CD14-positive monocyte (primary cell): ENCODE measurements around the gene DIPK1C. TPM values are rescaled to one million over a fixed set of nuclear protein-coding genes. Genes with fewer than 3 reads are reported as not detected.

Experiments
- DNase-seq, 3 donors: peaks; one replicate each; pipeline ENCODE4 v3.0.0-alpha.2; 2011 to 2022
- H2AFZ ChIP-seq: 2 replicates; pipeline ENCODE4 v1.6.0; 2012; ENCODE audit warnings: mild to moderate bottlenecking, low read depth, low read length, inconsistent platforms; ENCODE audit not compliant: insufficient read depth, poor library complexity, severe bottlenecking
- H3K27ac ChIP-seq, 2 donors: 1 replicate in 1 of 2; 2 replicates in 1 of 2; pipeline ENCODE4 v1.5.1; 2012 to 2013; ENCODE audit warnings: low read length in 2 of 2, control low read depth in 1 of 2, inconsistent platforms in 1 of 2, low read depth in 1 of 2, mild to moderate bottlenecking in 1 of 2
- H3K27me3 ChIP-seq, 2 donors: one replicate each; pipeline versions ENCODE4 v1.6.0 to v1.6.1; 2011 to 2013; ENCODE audit warnings: low read length in 2 of 2; ENCODE audit not compliant: control insufficient read depth in 2 of 2, insufficient read depth in 2 of 2
- H3K36me3 ChIP-seq, 2 donors: replicated peaks in 1 of 2; 1 replicate in 1 of 2; 2 replicates in 1 of 2; pipeline versions ENCODE4 v1.5.1 to v1.6.1; 2012 to 2013; ENCODE audit warnings: low read length in 2 of 2, control low read depth in 1 of 2, inconsistent platforms in 1 of 2, mild to moderate bottlenecking in 1 of 2; ENCODE audit not compliant: insufficient read depth in 2 of 2, control insufficient read depth in 1 of 2
- H3K4me1 ChIP-seq, 2 donors: 1 replicate in 1 of 2; 2 replicates in 1 of 2; pipeline versions ENCODE4 v1.5.1 to v1.6.1; 2012 to 2013; ENCODE audit warnings: low read length in 2 of 2, control low read depth in 1 of 2, inconsistent platforms in 1 of 2, mild to moderate bottlenecking in 1 of 2, moderate library complexity in 1 of 2; ENCODE audit not compliant: insufficient read depth in 2 of 2, control insufficient read depth in 1 of 2
- H3K4me2 ChIP-seq: replicated peaks from 2 replicates; pipeline ENCODE3; 2012; ENCODE audit warnings: low read length, moderate library complexity, mild to moderate bottlenecking; ENCODE audit not compliant: poor library complexity, severe bottlenecking; ENCODE audit errors: extremely low read depth
- H3K4me3 ChIP-seq, 3 experiments: fragments of 200-600 bp in 1 of 3; sonication (generic) in 1 of 3; replicated peaks in 1 of 3; 1 replicate in 2 of 3; 2 replicates in 1 of 3; pipeline ENCODE4 v1.5.1; 2011 to 2013; ENCODE audit warnings: low read length in 3 of 3, mild to moderate bottlenecking in 3 of 3, control low read depth in 2 of 3, low read depth in 2 of 3, inconsistent platforms in 1 of 3, moderate library complexity in 1 of 3
- H3K79me2 ChIP-seq: 2 replicates; pipeline ENCODE4 v1.6.0; 2012; ENCODE audit warnings: mild to moderate bottlenecking, control low read depth, inconsistent platforms, low read length, moderate library complexity; ENCODE audit not compliant: insufficient read depth
- H3K9ac ChIP-seq: 2 replicates; pipeline ENCODE4 v1.6.0; 2017; ENCODE audit warnings: low read length, mild to moderate bottlenecking; ENCODE audit not compliant: insufficient read depth, poor library complexity, severe bottlenecking
- H3K9me3 ChIP-seq, 2 donors: replicated peaks in 1 of 2; 1 replicate in 1 of 2; 2 replicates in 1 of 2; pipeline versions ENCODE4 v1.5.1 to v1.6.1; 2012 to 2013; ENCODE audit warnings: low read length in 2 of 2, control low read depth in 1 of 2; ENCODE audit not compliant: control insufficient read depth in 1 of 2, insufficient read depth in 1 of 2
- H4K20me1 ChIP-seq: 2 replicates; pipeline ENCODE4 v1.6.0; 2012; ENCODE audit warnings: mild to moderate bottlenecking, low read length, control low read depth, moderate library complexity; ENCODE audit not compliant: insufficient read depth
- H3K27ac Mint-ChIP-seq, 7 donors: one replicate each; pipeline ENCODE4 v1.8.0; 2020; ENCODE audit warnings: mild to moderate bottlenecking in 7 of 7, mixed read lengths in 7 of 7, moderate library complexity in 6 of 7, inconsistent platforms in 2 of 7
- H3K27me3 Mint-ChIP-seq, 3 donors: one replicate each; pipeline ENCODE4 v1.8.0; 2021 to 2022; ENCODE audit warnings: low read depth in 3 of 3, mild to moderate bottlenecking in 3 of 3, mixed read lengths in 3 of 3, moderate library complexity in 3 of 3, inconsistent platforms in 1 of 3
- H3K36me3 Mint-ChIP-seq, 2 donors: one replicate each; pipeline ENCODE4 v1.8.0; 2020; ENCODE audit warnings: mixed read lengths in 2 of 2, inconsistent platforms in 1 of 2, mild to moderate bottlenecking in 1 of 2
- H3K4me1 Mint-ChIP-seq: one replicate; pipeline ENCODE4 v1.8.0; 2020; ENCODE audit warnings: mild to moderate bottlenecking, mixed read lengths
- H3K4me3 Mint-ChIP-seq, 2 donors: one replicate each; pipeline ENCODE4 v1.8.0; 2020; ENCODE audit warnings: mild to moderate bottlenecking in 2 of 2, mixed read lengths in 2 of 2, moderate library complexity in 1 of 2
- H3K9me3 Mint-ChIP-seq, 7 donors: one replicate each; pipeline ENCODE4 v1.8.0; 2020 to 2022; ENCODE audit warnings: mixed read lengths in 7 of 7, mild to moderate bottlenecking in 6 of 7, moderate library complexity in 6 of 7, inconsistent platforms in 2 of 7
- CTCF ChIP-seq: fragments of 200-600 bp; IDR thresholded peaks from one replicate; pipeline ENCODE4 v1.8.0; 2022; ENCODE audit warnings: antibody characterized with exemption, mild to moderate bottlenecking
- WGBS: methylation state at CpG from one replicate; pipeline ENCODE4 v1.1.5; 2013; ENCODE audit warnings: missing lambda C conversion rate; ENCODE audit not compliant: insufficient coverage; 5-methylcytosine and 5-hydroxymethylcytosine counted together
- intact Hi-C, 2 donors: fragments of 100-400 bp; cut with micrococcal nuclease; formaldehyde crosslinking; loops; one replicate each; pipeline versions ENCODE4 v1.15.0 to v1.15.1; 2023
- polyA plus RNA-seq, 3 donors: library from polyadenylated mRNA; depleted of rRNA in 1 of 3; unstranded in 2 of 3; stranded (reverse) in 1 of 3; fragments of 300-500 nt in 2 of 3; fragments of >200 nt in 1 of 3; fragmentation: Illumina TruSeq in 2 of 3; gene quantifications; 1 replicate in 2 of 3; 2 replicates in 1 of 3; pipeline ENCODE4 v1.2.3, GENCODE V29; 2012 to 2021

The DIPK1C gene
- polyA plus RNA-seq, 3 donors, result not detected

GRCh38 chr18:74505776-74506175, 48.7 kb upstream of the DIPK1C start:
- Histone ChIP-seq H3K9ac (no peak overlapping the region), H3K27ac (no peak overlapping the region), H3K36me3 (peaks cover 81 to 97% of the 10 kb centered on the region in 2 donors), H3K4me3 (no peak overlapping the region), H2AFZ (no peak overlapping the region), H3K4me2 (no peak overlapping the region), H3K4me1 (peaks cover 15 to 22% of the 10 kb centered on the region in 2 donors), H3K9me3 (no peaks in the 10 kb centered on the region), H3K27me3 (no peaks in the 10 kb centered on the region), H4K20me1 (peaks cover 40% of the 10 kb centered on the region), H3K79me2 (peaks cover 36% of the 10 kb centered on the region)
- intact Hi-C loops, result no loop called here
- H3K4me1 Mint-ChIP-seq, result peaks cover 32% of the 10 kb centered on the region
- DNase-seq, result no peak
- H3K27me3 Mint-ChIP-seq, result no peaks in the 10 kb centered on the region
- no peak overlapping the region for H3K4me3 Mint-ChIP-seq
- WGBS, result 100% methylated on average over 8 of the region's 16 CpGs
- H3K27ac Mint-ChIP-seq, result peak overlapping the region in 2 of 7 donors; percentile 28 to 73
- no peak for TF ChIP-seq CTCF
- H3K36me3 Mint-ChIP-seq, result peaks cover 89 to 95% of the 10 kb centered on the region in 2 donors
- no peaks in the 10 kb centered on the region for H3K9me3 Mint-ChIP-seq

DNA sequence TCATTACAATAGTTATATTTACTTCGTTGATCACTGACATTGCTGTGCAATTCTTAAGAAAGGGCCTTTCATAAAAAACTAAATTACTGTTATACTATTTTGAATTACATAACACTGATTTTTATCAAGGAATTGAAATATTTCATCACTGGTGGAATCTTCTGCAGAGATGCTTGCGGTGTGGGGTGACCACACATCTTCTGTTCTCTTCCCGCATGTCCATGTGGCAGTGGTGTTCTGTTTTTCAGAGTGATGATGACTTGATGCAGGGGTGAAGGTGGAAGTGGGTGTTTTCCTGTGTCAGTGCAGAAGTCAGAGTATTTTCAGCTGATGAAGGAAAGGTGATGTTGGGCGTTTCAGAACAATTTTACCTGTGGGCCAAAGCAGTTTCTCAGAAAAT, 46.0 kb upstream of the DIPK1C start:
- H3K9me3 Mint-ChIP-seq, result no peaks in the 10 kb centered on the region
- peaks cover 66 to 68% of the 10 kb centered on the region in 2 donors for H3K36me3 Mint-ChIP-seq
- H3K4me1 ChIP-seq, result peaks cover 34 to 47% of the 10 kb centered on the region in 2 donors
- no peak overlapping the region for H3K9ac ChIP-seq
- DNase-seq, result no peak
- 30% methylated on average over 3 of the region's 4 CpGs for WGBS
- no peak overlapping the region for H2AFZ ChIP-seq
- H3K9me3 ChIP-seq, result no peaks in the 10 kb centered on the region
- H3K4me1 Mint-ChIP-seq, result peaks cover 55% of the 10 kb centered on the region
- no peak overlapping the region for H3K4me3 ChIP-seq
- H4K20me1 ChIP-seq, result peaks cover 33% of the 10 kb centered on the region
- no peak overlapping the region for H3K27ac ChIP-seq
- H3K79me2 ChIP-seq, result peaks cover 44% of the 10 kb centered on the region
- no peaks in the 10 kb centered on the region for H3K27me3 Mint-ChIP-seq
- peaks cover 54 to 71% of the 10 kb centered on the region in 2 donors for H3K36me3 ChIP-seq
- H3K4me2 ChIP-seq, result no peak overlapping the region
- H3K27me3 ChIP-seq, result no peaks in the 10 kb centered on the region
- intact Hi-C loops, result no loop called here
- no peak overlapping the region for H3K4me3 Mint-ChIP-seq
- TF ChIP-seq CTCF, result no peak
- peak overlapping the region in 2 of 7 donors; percentile 11 to 36 for H3K27ac Mint-ChIP-seq
